GM19463 (cell line): ENCODE results near the gene IGSF6.
"Not testable (repeated sequence)": the region's sequence is repeated elsewhere in the genome, so short reads cannot be mapped to it uniquely, and the experiment has no call there.

ENCODE experiments used
- ATAC-seq: cut with Tn5 transposase; IDR thresholded peaks from one replicate; pipeline ENCODE4 v1.9.1; 2021; ENCODE audit warnings: mild to moderate bottlenecking, moderate library complexity; ENCODE audit not compliant: unreplicated experiment

The IGSF6 gene, protein sequence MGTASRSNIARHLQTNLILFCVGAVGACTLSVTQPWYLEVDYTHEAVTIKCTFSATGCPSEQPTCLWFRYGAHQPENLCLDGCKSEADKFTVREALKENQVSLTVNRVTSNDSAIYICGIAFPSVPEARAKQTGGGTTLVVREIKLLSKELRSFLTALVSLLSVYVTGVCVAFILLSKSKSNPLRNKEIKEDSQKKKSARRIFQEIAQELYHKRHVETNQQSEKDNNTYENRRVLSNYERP

DNA sequence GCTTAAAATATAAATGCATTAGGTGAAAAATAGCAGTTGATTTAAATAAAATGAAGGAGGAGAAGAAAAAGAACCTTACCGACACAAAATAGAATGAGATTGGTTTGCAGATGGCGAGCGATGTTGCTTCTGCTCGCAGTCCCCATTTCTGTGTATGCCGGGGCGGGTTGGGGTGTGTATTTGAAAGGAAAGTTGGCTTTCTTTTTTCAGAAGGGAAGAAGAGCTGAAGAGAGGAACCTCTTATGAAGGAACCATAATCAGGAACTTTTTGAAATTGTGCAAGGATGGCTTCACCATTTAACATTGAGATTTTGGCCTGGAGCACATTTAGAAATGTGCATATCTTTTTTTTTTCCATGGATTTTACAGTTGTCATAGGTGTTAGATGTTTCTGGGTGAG, at the start of gene IGSF6:
Gene IGSF6, minus strand, starts transcription at position 156 of the 400 bp plus-strand sequence. Its CDS starts 10 bp downstream, at position 146.
- ATAC-seq = no peak

DNA sequence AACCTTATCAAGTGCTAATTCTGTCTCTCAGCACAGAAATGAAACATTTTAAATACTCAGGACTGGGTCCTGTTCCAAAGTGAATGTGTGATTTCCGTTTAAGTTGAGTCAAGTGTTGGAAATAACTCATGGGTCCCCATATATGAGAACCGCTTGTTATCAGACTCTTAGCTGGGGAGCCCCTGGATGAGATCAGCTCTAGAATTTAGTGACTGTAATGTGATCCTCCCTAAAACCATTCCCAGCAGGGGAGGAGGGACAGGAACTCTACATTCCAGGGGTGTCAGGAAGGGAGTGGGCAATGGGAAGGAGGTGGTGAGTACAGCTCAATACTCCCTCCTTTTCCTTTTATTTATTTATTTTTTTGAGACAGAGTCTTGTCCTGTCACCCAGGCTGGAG, 48.9 kb upstream of the IGSF6 start:
- ATAC-seq = no peak

DNA sequence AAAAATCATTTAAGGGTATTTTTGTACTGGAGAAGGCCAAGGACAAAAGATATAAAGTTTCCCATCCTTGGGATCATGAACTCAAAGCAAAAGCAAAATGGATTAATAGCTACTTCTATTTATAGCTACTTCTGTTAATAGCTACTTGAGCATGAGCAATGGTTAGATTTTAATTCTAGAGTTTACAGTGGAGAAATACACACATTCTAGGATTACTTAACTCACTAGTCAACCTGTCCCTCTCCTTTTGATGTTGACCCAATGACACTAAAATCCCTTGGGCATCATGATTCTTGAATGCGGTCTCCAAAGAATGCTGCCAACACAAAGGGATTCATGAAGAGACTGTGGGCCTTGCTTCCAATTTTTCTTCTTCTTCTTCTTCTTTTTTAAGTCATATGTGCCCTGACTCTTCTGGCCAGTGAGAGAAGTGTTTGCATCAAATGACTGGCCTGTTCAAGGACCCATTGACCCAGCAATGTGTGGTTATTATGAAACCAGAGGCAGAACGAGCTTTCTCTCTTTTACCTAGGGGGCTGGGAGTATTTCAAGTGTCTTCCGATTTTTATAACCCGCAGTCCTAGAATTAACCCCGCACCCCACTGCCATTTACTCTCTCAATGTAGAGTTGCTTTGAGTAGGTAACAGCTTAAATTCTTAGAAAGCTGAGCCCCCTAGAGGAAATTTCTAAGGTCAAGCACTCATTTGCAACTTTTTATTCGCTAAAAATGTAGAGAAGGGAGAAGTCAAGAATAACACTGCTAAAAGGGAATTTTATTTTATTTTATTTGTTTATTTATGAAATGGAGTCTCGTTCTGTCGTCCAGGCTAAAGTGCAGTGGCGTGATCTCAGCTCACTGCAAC, 46.0 kb upstream of the IGSF6 start:
- ATAC-seq = no peak

DNA sequence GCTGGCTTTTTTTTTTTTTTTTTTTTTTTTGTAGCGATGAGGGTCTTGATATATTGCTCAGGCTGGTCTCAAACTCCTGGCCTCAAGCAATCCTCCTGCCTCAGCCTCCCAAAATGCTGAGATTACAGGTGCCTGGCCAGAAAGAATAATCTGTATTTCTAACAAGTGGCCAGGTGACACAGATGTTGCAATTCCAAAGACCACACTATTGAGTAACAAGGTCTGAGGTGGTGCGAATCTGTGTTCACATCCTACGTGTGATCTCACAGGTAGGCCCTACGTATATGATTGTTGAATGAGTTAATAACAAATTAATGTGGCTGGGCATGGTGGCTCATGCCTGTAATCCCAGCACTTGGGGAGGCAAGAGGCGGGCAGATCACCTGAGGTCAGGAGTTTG, 44.6 kb upstream of the IGSF6 start:
- ATAC-seq = no peak

DNA sequence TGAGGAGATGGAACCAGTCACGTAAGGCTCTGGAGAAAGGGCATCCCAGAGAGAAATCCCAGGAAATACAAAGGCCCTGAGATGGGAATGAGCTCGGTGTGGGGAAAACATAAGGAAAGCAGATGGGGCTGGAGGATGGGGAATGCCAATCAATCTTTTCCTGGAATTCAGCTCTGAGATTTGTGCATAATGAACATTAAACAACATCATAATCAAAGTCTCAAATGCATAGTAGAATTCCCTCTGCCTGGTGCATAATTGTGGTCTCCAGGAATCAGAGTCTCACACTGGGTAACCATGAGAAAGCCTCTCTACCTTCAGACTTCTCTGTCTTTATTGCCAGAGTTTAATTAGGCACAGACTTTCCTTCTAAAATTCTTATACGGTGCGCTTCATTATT, 42.2 kb upstream of the IGSF6 start:
- ATAC-seq = no peak

DNA sequence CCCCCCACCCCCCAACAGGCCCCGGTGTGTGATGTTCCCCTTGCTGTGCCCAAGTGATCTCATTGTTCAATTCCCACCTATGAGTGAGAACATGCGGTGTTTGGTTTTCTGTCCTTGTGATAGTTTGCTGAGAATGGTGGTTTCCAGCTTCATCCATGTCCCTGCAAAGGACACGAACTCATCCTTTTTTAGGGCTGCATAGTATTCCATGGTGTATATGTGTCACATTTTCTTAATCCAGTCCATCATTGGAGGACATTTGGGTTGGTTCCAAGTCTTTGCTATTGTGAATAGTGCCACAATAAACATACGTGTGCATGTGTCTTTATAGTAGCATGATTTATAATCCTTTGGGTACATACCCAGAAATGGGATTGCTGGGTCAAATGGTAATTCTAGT, 38.6 kb upstream of the IGSF6 start:
- ATAC-seq = not testable (repeated sequence)

DNA sequence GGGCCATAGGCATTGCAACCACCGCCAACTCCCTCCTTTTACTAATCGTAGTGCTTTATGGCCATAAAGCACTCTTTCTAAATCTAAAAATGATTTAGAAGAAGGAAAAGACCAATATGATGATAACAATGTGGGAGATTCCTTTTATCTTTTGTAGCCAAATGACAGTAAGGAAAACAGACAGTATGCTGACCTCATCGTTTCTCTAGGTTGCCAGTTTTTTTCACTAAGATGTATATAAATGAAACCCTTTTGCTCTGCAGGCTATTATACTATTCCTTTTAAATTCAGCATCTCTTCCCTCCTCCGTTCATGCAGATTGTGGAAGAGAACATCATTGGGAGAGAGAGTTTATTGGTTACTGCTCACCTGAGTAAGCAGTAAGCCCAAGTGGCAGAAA, 36.7 kb upstream of the IGSF6 start:
- ATAC-seq = no peak

DNA sequence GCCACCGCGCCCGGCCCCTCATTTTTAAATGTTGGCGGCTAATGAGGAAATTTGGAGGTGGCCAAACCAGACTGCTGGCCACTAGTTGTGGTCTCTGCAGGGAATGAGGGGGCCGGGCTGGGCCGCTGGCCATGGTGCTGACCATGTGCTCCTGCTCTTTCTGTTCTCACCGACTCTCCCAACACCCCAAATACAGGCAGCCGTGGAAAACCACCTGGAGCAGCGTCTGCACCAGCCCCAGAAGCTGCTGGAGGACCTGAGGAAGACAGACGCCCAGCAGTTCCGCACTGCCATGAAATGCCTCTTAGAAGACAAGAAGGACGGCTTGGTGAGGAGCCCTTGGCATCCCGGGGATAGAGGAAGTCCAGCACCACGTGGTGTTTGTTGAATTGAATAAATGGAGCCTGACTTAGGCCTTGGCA, 32.6 kb upstream of the IGSF6 start:
- no peak for ATAC-seq

DNA sequence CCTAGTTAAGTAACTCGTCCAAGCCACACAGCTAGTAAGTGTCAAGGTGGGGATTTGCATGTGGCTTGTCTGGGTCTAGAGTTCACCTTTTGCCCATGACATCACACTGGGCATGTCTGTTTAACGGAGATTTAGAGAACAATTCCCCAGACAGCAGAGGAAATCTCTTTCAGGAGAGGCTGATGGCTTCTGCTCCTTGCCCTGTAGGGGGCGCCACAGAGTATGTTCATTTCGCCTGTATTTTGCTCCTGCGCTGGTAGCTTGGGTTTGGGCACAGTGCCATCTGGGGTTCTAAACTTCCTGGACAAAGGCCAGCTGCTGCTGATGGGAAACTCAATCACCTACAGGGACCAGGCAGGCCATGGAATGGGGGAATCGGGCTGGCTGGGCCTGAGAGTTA, 31.8 kb upstream of the IGSF6 start:
- ATAC-seq = no peak

DNA sequence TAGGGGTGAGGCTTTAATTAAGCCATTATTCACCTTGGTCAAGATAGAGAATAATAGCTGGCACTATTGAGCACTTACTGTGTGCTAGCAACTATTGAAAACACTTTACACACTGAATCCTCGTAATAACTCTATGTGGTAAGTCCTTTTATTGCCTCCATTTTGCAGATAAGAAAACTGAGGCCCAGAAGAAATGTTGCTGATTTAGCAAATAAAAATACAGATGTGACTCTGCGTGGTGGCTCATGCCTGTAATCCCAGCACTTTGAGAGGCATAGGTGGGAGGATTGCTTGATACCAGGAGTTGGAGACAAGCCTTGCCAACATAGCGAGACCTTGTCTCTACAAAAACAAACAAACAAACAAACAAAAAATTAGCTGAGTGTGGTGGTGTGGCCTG, 30.8 kb upstream of the IGSF6 start:
- no peak for ATAC-seq

DNA sequence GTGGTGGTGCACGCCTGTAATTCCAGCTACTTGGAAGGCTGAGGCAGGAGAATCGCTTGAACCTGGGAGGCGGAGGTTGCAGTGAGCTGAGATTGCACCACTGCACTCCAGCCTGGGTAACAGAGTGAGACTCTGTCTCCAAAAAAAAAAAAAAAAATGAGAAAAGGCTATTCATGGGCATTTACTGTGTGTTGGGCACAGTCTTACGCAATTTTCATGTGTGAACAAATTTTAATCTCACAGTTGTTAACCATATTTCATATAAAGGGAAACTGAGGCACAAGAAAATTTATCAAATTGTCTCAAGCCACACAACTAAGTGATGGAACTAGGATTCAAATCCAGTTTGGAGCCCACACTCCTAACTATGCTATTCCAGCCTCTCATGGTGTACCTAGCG, 28.3 kb upstream of the IGSF6 start:
- not testable (repeated sequence) for ATAC-seq

DNA sequence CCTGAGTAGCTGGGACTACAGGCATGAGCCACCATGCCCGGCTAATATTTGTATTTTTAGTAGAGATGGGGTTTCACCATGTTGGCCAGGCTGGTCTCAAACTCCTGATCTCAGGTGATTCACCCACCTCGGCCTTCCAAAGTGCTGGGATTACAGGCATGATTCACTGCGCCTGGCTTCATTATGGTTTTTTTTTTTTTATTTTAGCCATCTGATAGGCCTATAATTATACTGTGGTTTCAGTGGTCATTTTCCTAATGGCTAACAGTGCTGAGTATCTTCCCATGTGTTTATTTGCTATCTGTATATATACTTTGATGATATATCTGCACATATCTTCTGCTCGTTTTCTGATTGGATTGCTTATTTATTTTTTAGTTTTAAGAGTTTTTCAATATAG, 22.0 kb upstream of the IGSF6 start:
- not testable (repeated sequence) for ATAC-seq

DNA sequence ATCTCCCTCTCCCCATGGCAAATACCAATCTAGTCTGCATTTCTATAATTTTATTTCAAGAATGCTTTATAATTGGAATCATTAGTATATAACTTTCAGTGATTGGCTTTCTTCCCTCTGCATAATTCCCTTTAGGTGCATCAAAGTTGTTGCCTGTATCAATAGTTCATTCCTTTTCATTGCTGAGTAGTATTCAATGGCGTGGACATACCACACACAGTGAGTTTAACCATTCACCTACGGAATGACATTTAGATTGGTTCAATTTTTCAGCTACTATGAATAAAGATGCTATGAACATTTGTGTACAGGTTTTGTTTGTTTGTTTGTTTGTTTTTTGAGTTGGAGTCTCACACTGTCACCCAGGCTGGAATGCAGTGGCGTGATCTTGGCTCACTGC, 21.1 kb upstream of the IGSF6 start:
- no peak for ATAC-seq

DNA sequence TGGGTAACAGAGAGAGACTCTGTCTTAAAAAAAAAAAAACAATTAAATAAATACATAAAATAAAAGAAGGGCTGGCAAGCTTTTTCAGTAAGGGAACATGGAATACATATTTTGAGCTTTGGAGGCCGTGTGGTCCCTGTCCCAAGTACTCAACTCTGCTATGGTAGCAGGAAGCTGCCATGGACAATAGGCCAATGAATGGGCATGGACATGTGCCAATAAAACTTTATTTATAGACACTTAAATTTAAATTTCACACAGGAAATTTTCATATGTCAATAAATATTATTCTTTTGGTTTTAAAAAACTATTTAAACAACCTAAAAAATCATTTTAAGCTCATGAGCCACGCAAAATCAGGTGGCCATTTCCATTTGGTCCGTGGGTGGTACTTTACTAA, 15.2 kb upstream of the IGSF6 start:
- ATAC-seq = no peak

DNA sequence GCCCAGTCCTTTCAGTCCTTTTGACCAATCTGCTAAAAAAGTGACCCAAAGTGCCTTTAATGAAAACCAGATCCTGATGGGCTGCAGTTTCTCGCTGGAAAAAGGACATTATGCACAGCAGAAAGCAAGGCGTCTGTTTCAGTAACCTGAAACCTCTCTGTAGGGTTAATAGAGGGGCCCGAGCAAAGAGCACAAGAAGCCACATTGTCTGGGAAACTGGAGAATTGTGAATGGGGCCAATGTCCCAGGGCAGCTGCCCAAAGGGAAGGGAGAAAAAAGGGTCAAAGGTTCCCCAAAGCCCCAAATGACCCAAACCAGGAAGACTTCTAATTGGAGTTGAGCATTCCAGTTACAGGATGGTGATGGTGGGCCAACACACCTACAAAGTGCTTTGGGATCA, 14.4 kb upstream of the IGSF6 start:
- no peak for ATAC-seq

DNA sequence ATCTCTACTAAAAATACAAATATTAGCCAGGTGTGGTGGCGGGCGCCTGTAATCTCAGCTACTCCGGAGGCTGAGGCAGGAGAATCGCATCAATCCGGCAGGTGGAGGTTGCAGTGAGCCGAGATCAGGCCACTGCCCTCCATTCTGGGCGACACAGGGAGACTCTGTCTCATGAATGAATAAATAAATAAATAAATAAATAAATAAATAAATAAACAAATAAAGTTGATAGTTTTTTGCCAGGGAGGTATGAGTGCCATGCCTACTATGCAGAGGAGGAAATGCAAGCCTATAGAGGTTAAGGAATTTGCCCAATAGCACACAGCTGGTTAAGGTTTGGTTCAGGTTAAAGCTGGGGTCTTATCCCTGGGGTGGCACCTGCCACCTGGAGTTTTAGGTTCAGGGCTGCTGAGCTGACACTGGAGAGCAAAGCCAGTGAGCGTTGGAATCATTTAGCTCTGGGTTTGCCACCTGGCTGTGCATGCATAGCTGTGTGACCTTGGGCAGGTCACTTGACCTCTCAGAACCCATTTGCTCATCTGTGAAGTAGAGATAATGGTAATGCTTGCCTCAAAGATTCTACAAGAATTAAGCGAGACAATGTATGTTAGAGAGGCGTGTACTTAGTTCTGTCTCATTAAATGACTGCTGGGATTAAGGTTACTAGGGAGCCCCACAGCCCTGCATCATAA, 12.5 kb upstream of the IGSF6 start:
- ATAC-seq = no peak

DNA sequence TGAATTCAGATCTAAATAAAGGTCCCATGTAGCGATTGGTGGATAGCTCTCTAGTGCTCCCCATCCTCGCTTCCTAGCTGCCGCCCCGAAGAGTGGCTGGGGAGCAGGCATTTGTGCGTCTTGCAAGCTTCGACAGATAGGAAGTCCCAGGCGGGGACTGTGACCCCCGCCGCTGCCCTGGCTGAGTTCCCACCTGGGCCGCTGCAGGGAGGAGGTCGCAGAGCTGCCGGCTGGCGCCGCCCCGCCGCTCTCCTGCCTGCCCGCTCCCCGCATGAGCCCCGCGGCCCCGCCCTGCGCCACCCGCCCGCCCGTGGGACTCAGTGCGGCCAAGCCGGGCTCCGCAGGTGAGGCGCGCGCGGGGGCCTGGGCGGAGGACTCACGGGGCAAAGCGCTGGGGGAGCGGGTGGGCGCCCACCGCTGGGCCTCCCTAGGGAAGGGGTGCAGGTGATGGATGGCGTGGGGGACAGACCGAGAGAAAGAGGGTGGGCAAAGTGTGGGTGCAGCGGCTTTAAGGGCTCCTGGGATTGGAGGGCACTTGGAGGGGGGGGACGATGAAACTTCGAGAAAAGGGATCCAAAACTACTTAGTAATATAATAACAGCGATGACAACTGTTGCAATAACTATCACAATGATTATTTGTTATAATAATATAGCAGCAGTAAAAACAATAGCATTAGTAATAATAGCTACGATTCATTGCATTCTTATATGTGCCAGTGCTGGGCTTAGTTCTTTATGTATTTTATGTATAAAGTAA, 11.7 kb upstream of the IGSF6 start, which contains the start of gene OTOA:
Gene OTOA, plus strand, starts transcription at position 80 of the 759 bp plus-strand sequence. CDS start 14,547 bp downstream, outside the sequence.
- no peak for ATAC-seq

DNA sequence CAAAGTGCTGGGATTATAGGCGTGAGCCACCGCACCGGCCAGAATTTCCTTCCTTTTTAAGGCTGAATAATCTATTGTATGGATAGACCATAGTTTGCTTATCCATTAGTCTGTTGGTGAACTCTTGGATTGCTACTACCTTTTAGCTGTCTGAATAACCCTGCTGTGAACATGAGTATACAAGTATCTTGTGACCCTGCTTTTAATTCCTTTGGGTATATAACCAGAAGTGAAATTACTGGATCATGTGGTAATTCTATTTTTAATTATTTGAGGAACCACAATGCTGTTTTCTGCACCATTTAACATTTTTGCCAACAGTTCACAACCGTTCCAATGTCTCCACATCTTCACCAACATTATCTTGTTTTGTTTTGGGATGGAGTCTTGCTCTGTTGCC, 6.7 kb upstream of the IGSF6 start:
- ATAC-seq = no peak

DNA sequence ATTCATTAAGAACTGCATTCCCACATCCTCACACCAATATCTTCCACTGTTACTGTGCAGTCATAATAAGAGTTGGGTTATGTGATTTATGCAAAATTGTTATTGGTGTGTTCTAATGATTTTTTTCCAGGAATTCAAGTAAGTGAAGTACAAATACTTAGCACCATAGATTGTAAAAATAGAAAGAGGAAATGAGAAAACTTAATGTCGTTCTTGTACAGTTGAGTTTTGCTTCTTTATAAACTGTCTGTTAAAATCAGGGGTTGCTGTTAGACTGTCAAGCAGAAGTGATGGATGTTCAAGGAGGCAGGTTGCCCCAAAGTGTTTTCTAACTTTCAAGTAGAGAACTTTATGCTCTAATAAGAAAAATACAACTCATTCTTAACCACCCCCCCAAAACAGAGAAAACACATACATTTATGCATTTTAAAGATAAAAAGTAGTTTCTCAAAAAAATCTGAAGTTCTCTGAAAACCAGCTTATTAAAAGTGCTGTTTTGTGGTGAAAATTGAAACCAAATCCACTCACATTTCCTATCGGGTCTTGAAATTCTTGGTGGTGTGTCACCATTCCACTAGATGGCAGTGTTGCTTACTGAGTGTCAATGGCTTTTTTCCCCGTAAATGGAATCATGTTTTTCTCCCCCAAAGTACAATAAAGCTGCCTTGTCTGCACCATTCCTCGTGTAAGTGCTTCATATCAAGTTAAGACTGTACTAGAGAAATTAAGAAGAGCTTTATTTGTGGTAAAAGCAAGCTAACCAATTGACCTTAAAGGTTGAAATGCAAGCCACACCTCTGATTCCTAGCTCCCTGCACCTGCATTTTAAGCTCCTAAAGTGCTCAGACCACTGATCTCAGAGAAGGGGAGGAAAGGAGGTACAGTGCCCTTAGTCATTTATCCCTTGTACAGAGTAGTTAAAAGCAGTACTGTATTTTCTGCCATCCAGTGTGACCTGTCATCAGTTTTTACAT, 4.7 kb upstream of the IGSF6 start:
- ATAC-seq = no peak

DNA sequence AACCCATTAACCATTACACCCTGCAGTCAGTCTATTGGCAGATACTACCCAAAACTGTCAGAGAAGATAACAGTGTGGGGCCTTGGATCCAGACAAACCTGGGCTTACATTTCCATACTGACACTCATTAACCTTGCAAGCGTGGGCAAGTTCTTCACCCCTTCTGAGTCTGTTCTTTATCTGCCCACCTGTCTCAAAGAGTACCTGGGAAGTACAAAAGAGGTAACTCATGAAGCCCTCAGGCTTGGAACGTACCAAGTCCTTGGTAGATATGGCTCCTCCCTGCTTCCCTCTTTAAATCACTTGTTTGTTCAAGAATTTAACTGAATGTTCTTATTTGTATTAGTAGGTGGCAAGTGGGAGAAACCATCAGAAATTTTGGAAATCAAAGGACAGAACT, 2.5 kb upstream of the IGSF6 start:
- no peak for ATAC-seq
